ENCODE measurements around the gene UNC5B. TPM values are rescaled to one million over a fixed set of nuclear protein-coding genes. Genes with fewer than 3 reads are reported as not detected.

The UNC5B gene
- total and polyA plus RNA-seq, 12 donors = 2.0 to 27.0 (median 8.8) TPM

DNA sequence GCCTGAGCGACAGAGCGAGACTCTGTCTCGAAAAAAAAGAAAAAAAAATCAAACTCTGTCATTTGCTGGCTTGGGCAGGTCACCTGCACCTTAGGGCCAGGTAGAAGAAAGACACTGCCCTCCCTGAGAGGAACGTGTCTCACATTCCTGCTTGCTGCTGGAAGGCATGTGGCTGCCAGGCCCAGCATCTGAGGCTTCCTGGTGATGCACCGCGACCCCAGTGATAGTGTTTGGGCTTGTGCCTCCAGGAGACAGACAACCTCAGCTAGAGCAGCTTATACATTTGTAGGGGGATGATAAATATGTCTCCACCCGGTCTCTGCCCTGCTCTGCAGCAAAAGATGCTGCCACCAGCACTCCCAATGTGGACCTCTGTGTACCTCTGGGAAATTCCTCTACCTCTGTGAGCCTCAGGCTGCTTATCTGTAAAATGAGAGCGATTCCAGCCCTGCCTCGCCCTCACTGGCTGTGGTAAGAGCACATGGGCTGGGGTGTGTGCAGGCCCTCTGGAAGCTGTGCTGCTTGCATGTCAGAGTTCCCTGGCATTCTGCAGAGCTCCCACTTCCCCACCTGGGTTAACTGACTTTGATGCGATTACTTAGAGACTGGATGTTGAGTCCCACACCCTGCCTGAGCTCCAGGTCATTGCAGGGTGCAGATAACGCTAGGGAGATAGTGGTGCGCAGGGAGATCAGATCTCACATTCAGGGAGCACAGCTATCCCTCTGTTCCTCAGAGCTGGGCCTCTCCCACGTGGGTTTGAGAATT is 126.5 kb downstream of the UNC5B start:
- 88 to 92% (median 90%) methylated on average over 11 to 13 of the region's 13 CpGs for WGBS, 4 donors
- Histone ChIP-seq H3K36me3 (replicated peaks in 1 of 2) (no peaks in the 10 kb centered on the region), H3K27me3 (no peaks in the 10 kb centered on the region), H3K4me1 (replicated peaks in 1 of 2) (peaks cover 0 to 2% of the 10 kb centered on the region in 2 donors), H3K9me3 (replicated peaks in 1 of 3) (no peaks in the 10 kb centered on the region), H3K4me3 (no peak overlapping the region), H3K27ac (no peak overlapping the region)
- intact Hi-C loops (cut with DNase I) = no loop called here
- no peak for DNase-seq
- no peak for TF ChIP-seq POLR2A (IDR thresholded peaks at IDR 0.05)
- TF ChIP-seq, protein P1, sequence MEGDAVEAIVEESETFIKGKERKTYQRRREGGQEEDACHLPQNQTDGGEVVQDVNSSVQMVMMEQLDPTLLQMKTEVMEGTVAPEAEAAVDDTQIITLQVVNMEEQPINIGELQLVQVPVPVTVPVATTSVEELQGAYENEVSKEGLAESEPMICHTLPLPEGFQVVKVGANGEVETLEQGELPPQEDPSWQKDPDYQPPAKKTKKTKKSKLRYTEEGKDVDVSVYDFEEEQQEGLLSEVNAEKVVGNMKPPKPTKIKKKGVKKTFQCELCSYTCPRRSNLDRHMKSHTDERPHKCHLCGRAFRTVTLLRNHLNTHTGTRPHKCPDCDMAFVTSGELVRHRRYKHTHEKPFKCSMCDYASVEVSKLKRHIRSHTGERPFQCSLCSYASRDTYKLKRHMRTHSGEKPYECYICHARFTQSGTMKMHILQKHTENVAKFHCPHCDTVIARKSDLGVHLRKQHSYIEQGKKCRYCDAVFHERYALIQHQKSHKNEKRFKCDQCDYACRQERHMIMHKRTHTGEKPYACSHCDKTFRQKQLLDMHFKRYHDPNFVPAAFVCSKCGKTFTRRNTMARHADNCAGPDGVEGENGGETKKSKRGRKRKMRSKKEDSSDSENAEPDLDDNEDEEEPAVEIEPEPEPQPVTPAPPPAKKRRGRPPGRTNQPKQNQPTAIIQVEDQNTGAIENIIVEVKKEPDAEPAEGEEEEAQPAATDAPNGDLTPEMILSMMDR (IDR thresholded peaks at IDR 0.05) = no peak

DNA sequence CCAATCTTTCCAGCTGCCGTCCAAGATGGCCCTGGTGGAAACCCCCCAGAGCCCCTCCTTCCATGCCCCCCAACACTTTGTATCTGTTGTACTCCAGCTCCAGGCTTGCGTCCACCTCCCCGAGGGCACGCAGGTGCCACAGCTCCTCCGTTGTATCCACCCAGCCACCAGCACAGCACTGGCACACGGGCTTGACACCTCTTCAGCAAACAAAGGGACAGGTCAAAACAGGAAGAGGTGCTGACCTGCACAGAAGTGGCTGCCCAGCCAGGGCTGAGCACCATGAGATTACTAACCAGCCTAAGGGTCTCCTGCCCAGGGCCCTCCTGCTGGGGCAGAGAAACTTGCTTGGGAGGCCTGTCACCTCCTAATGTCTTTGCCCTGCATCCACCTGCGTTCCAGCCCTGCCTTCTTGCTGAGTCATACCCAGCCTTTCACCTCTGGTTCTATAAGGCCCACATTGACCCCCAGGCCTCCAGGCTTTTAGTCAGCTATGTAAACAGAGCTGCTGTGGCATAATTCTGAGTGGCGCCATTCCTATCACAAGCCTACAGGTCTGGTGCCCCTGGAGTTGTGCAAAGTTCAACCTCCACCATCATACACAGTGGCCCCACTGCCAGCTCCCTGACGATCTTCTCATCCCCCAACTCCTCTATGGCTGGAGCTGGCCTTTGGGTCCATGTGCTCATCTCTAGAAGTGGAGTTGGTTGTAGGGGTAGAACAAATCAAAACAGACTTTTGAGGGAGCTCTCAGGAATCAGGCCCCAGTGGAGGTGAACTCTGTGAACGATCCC is 127.6 kb downstream of the UNC5B start:
- no peak overlapping the region for H3K27ac ChIP-seq
- no peaks in the 10 kb centered on the region for H3K4me1 ChIP-seq (replicated peaks in 1 of 2)
- no peak overlapping the region for H3K4me3 ChIP-seq
- WGBS, 4 donors = 95 to 99% (median 96%) methylated on average over 10 of the region's 10 CpGs
- DNase-seq = no peak
- H3K9me3 ChIP-seq (replicated peaks in 1 of 3) = no peaks in the 10 kb centered on the region
- intact Hi-C loops (cut with DNase I) = no loop called here
- no peaks in the 10 kb centered on the region for H3K36me3 ChIP-seq (replicated peaks in 1 of 2)
- TF ChIP-seq POLR2A (IDR thresholded peaks at IDR 0.05) = no peak
- TF ChIP-seq, protein P1 (IDR thresholded peaks at IDR 0.05) = no peak
- no peaks in the 10 kb centered on the region for H3K27me3 ChIP-seq

DNA sequence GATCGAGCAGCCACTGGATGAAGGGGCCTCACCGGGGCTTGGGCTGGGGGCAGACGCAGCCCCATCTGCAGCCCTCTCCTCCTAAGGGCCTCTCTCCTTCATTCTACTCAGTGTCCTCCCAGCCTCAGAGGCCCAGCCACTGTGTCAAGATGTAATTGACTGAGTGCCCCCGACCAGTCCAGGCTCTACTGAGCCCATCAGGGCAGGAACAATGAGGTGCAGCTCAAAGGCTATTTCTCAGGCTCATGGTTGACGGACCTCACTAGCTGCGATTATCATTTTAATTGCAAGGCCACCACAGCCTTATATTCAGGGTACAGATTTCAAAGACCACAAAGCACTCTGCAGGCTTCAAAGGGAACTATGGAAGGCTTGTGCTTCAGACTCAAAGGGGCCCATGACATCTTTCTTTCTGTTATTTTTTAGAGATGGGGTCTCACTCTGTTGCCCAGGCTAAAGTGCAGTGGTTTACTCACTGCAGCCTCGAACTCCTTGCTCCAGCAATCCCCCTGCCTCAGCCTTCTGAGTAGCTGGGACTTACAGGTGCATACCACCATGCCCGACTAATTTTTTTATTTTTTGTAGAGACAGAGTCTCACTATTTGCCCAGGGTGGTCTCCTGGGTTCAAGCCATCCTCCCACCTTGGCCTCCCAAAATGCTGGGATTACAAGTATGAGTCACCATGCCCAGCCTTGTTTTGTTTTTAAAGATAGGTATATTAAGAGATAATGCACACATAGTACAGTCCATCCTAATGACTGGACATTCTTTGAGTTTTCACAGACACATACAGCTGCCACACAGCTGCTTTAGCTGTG is 130.4 kb downstream of the UNC5B start:
- Histone ChIP-seq H3K9me3 (replicated peaks in 1 of 3) (no peaks in the 10 kb centered on the region), H3K27ac (no peak overlapping the region), H3K4me3 (no peak overlapping the region), H3K4me1 (replicated peaks in 1 of 2) (no peaks in the 10 kb centered on the region), H3K27me3 (no peaks in the 10 kb centered on the region), H3K36me3 (replicated peaks in 1 of 2) (no peaks in the 10 kb centered on the region)
- no peak for DNase-seq
- TF ChIP-seq, protein P1 (IDR thresholded peaks at IDR 0.05) = no peak
- TF ChIP-seq POLR2A (IDR thresholded peaks at IDR 0.05) = no peak
- WGBS, 4 donors = 91 to 95% (median 93%) methylated on average over 7 to 8 of the region's 8 CpGs
- intact Hi-C loops (cut with DNase I) = no loop called here

DNA sequence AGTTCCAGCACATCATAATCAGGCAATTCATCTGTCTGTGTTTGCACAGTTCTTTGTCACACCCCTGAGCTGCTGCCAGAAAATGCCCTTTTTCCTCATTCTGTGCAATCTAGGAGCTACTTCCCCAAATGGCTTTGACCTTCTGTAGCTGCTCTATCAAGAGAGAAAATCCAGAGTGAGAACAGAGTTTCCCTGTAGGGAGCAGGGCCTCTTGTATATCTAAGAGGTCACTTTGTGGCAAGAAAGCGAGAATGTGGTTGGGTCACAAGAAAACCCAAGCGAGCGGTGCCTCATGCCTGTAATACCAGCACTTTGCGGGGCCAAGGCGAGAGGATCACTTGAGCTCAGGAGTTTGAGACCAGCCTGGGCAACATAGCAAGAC is 131.0 kb downstream of the UNC5B start:
- no peaks in the 10 kb centered on the region for H3K27me3 ChIP-seq
- whole genome bisulfite sequencing, 4 donors = 85 to 94% (median 89%) methylated on average over 5 of the region's 5 CpGs
- peak overlapping the region in 1 of 5 donors; percentile 45 for H3K27ac ChIP-seq
- TF ChIP-seq, protein P1 (IDR thresholded peaks at IDR 0.05) = no peak
- no peak for TF ChIP-seq POLR2A (IDR thresholded peaks at IDR 0.05)
- intact Hi-C loops (cut with DNase I) = no loop called here
- DNase-seq = peak in 2 of 7 donors; percentile 23 to 43
- H3K4me3 ChIP-seq = no peak overlapping the region
- no peaks in the 10 kb centered on the region for H3K36me3 ChIP-seq (replicated peaks in 1 of 2)
- no peaks in the 10 kb centered on the region for H3K9me3 ChIP-seq (replicated peaks in 1 of 3)
- H3K4me1 ChIP-seq (replicated peaks in 1 of 2) = no peaks in the 10 kb centered on the region
